ENCODE data around the gene RANBP9. TPM values are rescaled to one million over a fixed set of nuclear protein-coding genes. Genes with fewer than 3 reads are reported as not detected.

Gene RANBP9
- total RNA-seq, 1 experiment from 2014 or later, result 38.2 TPM

DNA sequence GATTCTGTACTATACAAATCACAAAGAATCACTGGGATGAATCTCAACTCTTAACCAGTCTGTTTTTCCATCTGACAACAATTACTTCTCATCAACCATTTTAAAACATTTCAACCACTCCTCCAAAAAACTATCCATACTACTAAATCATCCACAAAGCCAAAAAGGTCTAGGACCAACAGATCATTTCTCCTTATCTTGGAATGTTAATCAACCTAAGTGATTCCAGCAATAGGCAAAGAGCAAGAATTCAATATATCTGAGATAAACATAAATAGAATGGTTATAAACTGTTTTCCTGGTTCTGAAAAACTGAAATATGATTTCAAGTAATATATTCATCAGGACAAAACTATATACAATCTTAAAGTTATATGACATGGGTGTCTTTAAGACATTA, 28.6 kb downstream of the RANBP9 start:
- no TSS peak for BruUV-seq (replicated peaks)
- no peaks in the 10 kb centered on the region for H3K36me3 ChIP-seq (ENCODE audit: control insufficient read depth, insufficient read depth, low read length)
- TF ChIP-seq, protein P1, sequence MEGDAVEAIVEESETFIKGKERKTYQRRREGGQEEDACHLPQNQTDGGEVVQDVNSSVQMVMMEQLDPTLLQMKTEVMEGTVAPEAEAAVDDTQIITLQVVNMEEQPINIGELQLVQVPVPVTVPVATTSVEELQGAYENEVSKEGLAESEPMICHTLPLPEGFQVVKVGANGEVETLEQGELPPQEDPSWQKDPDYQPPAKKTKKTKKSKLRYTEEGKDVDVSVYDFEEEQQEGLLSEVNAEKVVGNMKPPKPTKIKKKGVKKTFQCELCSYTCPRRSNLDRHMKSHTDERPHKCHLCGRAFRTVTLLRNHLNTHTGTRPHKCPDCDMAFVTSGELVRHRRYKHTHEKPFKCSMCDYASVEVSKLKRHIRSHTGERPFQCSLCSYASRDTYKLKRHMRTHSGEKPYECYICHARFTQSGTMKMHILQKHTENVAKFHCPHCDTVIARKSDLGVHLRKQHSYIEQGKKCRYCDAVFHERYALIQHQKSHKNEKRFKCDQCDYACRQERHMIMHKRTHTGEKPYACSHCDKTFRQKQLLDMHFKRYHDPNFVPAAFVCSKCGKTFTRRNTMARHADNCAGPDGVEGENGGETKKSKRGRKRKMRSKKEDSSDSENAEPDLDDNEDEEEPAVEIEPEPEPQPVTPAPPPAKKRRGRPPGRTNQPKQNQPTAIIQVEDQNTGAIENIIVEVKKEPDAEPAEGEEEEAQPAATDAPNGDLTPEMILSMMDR (IDR thresholded peaks at IDR 0.05; ENCODE audit: insufficient read depth in 1 of 2, low read depth in 1 of 2, low read length in 1 of 2, severe bottlenecking in 1 of 2, unreplicated experiment in 1 of 2), result no peak
- H3K4me1 ChIP-seq, result peaks cover 7% of the 10 kb centered on the region; the same call in 1 of the 2 replicates
- peaks cover 6% of the 10 kb centered on the region for H3K9me3 ChIP-seq
- no peak overlapping the region for H3K4me3 Mint-ChIP-seq (ENCODE audit: unreplicated experiment)
- H3K4me1 Mint-ChIP-seq (ENCODE audit: low read depth, unreplicated experiment), result peaks cover 16% of the 10 kb centered on the region
- H3K36me3 Mint-ChIP-seq (ENCODE audit: insufficient read depth, unreplicated experiment), result peaks cover 34% of the 10 kb centered on the region
- no peaks in the 10 kb centered on the region for H3K27me3 ChIP-seq (replicated peaks; ENCODE audit: control insufficient read depth, insufficient read depth, low read length)
- H3K27me3 Mint-ChIP-seq (ENCODE audit: insufficient read depth, unreplicated experiment), result no peaks in the 10 kb centered on the region
- no peak overlapping the region for H3K27ac Mint-ChIP-seq (ENCODE audit: unreplicated experiment)
- no peak overlapping the region for H3K4me3 ChIP-seq (ENCODE audit: low read depth, low read length)
- DNase-seq, result no peak
- intact Hi-C loops (cut with micrococcal nuclease; ENCODE audit: unreplicated experiment), result no loop called here
- no peaks in the 10 kb centered on the region for H3K9me3 Mint-ChIP-seq (ENCODE audit: unreplicated experiment)
- ChIA-PET POLR2A (no interaction called here), CTCF (no interaction called here)

DNA sequence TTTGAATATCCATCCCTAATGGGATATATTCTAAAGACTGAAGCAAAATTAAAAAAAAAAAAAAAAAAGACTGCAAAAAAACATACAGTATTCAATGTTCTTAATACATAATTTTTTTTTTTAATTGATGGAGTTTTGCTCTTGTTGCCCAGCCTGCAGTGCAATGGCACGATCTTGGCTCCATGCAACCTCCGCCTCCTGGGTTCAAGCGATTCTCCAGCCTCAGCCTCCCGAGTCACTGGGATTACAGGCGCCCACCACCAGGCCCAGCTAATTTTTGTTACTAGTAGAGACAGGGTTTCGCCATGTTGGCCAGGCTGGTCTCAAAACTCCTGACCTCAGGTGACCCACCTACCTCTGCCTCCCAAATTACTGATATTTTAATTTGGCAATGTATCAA, 29.3 kb downstream of the RANBP9 start:
- intact Hi-C loops (cut with micrococcal nuclease; ENCODE audit: unreplicated experiment), result no loop called here
- no peaks in the 10 kb centered on the region for H3K27me3 ChIP-seq (replicated peaks; ENCODE audit: control insufficient read depth, insufficient read depth, low read length)
- no TSS peak for BruUV-seq (replicated peaks)
- no peak for DNase-seq
- CTCF ChIA-PET, result no interaction called here
- H3K4me1 ChIP-seq, result peaks cover 7% of the 10 kb centered on the region; the same call in 1 of the 2 replicates
- no peak overlapping the region for H3K27ac Mint-ChIP-seq (ENCODE audit: unreplicated experiment)
- POLR2A ChIA-PET, result no interaction called here
- H3K4me3 ChIP-seq (ENCODE audit: low read depth, low read length), result no peak overlapping the region
- H3K4me3 Mint-ChIP-seq (ENCODE audit: unreplicated experiment), result no peak overlapping the region
- H3K27me3 Mint-ChIP-seq (ENCODE audit: insufficient read depth, unreplicated experiment), result no peaks in the 10 kb centered on the region
- peaks cover 9% of the 10 kb centered on the region for H3K9me3 ChIP-seq
- no peaks in the 10 kb centered on the region for H3K9me3 Mint-ChIP-seq (ENCODE audit: unreplicated experiment)
- peaks cover 16% of the 10 kb centered on the region for H3K4me1 Mint-ChIP-seq (ENCODE audit: low read depth, unreplicated experiment)
- H3K36me3 Mint-ChIP-seq (ENCODE audit: insufficient read depth, unreplicated experiment), result peaks cover 34% of the 10 kb centered on the region
- TF ChIP-seq, protein P1 (IDR thresholded peaks at IDR 0.05; ENCODE audit: insufficient read depth in 1 of 2, low read depth in 1 of 2, low read length in 1 of 2, severe bottlenecking in 1 of 2, unreplicated experiment in 1 of 2), result no peak
- H3K36me3 ChIP-seq (ENCODE audit: control insufficient read depth, insufficient read depth, low read length), result no peaks in the 10 kb centered on the region

DNA sequence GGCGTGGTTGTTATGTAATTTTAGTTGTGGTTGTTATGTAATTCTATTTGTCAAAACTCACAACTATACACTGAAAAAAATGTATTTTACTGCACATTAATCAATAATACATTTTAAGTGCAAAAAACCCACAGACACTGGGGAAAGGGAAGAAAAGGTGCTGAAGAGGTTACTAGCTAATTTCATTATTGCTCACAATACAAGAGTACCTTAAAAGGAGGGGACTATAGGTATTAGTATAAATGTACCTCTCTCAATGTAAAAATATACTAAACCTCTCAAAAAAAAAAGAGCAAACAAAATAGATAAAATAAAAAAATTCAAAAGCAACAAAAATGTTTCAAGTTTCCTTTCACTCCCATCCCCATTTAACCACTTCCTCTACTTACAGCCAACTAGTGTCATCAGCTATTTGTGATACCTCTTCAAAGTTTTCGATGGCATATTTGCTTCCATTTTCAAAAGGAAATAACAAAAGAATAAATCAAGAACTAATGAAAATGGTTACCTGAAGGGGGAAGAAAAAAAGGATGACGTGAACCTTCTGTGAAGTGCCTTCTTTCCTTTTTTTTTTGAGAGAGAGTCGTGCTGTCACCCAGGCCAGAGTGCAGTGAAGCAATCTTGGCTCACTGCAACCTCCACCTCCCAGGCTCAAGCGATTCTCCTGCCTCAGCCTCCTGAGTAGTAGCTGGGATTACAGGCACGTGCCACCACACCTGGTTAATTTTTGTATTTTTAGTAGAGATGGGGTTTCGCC, 30.2 kb downstream of the RANBP9 start:
- CTCF ChIA-PET, result no interaction called here
- DNase-seq, result no peak
- no TSS peak for BruUV-seq (replicated peaks)
- POLR2A ChIA-PET, result no interaction called here
- Histone ChIP-seq H3K4me1 (peaks cover 7% of the 10 kb centered on the region; the same call in 1 of the 2 replicates), H3K4me3 (ENCODE audit: low read depth, low read length) (no peak overlapping the region), H3K27me3 (replicated peaks; ENCODE audit: control insufficient read depth, insufficient read depth, low read length) (no peaks in the 10 kb centered on the region), H3K36me3 (ENCODE audit: control insufficient read depth, insufficient read depth, low read length) (no peaks in the 10 kb centered on the region), H3K9me3 (peaks cover 17% of the 10 kb centered on the region)
- H3K9me3 Mint-ChIP-seq (ENCODE audit: unreplicated experiment), result peaks cover 6% of the 10 kb centered on the region
- no peaks in the 10 kb centered on the region for H3K27me3 Mint-ChIP-seq (ENCODE audit: insufficient read depth, unreplicated experiment)
- H3K4me1 Mint-ChIP-seq (ENCODE audit: low read depth, unreplicated experiment), result peaks cover 16% of the 10 kb centered on the region
- H3K27ac Mint-ChIP-seq (ENCODE audit: unreplicated experiment), result no peak overlapping the region
- TF ChIP-seq, protein P1 (IDR thresholded peaks at IDR 0.05; ENCODE audit: insufficient read depth in 1 of 2, low read depth in 1 of 2, low read length in 1 of 2, severe bottlenecking in 1 of 2, unreplicated experiment in 1 of 2), result no peak
- no peak overlapping the region for H3K4me3 Mint-ChIP-seq (ENCODE audit: unreplicated experiment)
- intact Hi-C loops (cut with micrococcal nuclease; ENCODE audit: unreplicated experiment), result no loop called here
- H3K36me3 Mint-ChIP-seq (ENCODE audit: insufficient read depth, unreplicated experiment), result peaks cover 34% of the 10 kb centered on the region
